ENCODE measurements around the gene FAM131A. TPM values are rescaled to one million over a fixed set of nuclear protein-coding genes. Genes with fewer than 3 reads are reported as not detected.

Gene FAM131A
- polyA plus RNA-seq, 1 donor from 2014 or later: 141 TPM

DNA sequence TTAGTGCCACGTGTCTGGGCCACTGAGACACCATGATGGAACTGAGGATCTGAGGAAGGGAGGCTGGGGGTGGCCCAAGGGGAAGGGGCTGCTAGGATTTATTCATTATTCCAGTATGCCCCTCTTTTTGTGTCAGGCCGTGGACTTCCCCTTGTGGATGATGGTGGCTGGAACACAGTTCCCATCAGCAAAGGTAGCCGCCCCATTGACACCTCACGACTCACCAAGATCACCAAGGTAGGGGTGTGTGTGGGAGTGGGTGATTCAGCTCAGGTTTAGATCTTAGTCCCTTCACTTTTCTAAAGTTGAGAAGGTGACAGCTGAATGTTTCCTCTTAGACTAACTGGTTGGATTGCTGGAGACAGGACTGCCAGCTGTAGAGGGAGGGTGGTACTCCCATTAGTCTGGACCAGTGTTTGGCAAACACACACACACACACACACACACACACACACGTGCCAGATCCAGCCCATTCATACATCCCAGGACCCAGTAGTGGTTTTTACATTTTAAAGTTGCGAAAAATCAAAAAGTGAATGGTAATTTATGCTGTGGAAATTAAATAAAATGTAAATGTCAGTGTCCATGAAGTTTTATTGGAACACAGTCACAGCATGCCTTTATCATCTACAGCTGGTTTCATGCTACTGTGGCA, 11.6 kb upstream of the FAM131A start:
- Histone ChIP-seq H3K4me3 (ENCODE audit: low read length) (no peak overlapping the region), H3K36me3 (ENCODE audit: insufficient read depth, low read length) (peaks cover 4% of the 10 kb centered on the region), H3K27ac (ENCODE audit: low read length) (no peak overlapping the region), H3K9me2 (ENCODE audit: insufficient read depth, low read length) (no peaks in the 10 kb centered on the region), H3K27me3 (ENCODE audit: insufficient read depth, low read depth, low read length) (no peaks in the 10 kb centered on the region), H3K9ac (ENCODE audit: low read length) (no peak overlapping the region), H3F3A (ENCODE audit: insufficient read depth, low read length, poor library complexity, severe bottlenecking) (no peaks in the 10 kb centered on the region), H3K79me2 (replicated peaks; ENCODE audit: insufficient read depth, low read length) (no peaks in the 10 kb centered on the region), H4K20me1 (ENCODE audit: insufficient read depth) (no peaks in the 10 kb centered on the region), H2AFZ (ENCODE audit: low read depth, low read length) (no peak overlapping the region), H3K9me3 (ENCODE audit: low read length) (no peaks in the 10 kb centered on the region), H3K4me2 (ENCODE audit: low read length) (no peak overlapping the region)
- no peak for TF ChIP-seq EZH2 (IDR thresholded peaks at IDR 0.05; ENCODE audit: borderline replicate concordance, insufficient read depth, low read length, poor library complexity, severe bottlenecking)
- TF ChIP-seq POLR2AphosphoS5 (IDR thresholded peaks at IDR 0.05): no peak
- TF ChIP-seq SMC3 (conservative IDR thresholded peaks at IDR 0.05; ENCODE audit: poor library complexity): no peak
- TF ChIP-seq, protein P1, sequence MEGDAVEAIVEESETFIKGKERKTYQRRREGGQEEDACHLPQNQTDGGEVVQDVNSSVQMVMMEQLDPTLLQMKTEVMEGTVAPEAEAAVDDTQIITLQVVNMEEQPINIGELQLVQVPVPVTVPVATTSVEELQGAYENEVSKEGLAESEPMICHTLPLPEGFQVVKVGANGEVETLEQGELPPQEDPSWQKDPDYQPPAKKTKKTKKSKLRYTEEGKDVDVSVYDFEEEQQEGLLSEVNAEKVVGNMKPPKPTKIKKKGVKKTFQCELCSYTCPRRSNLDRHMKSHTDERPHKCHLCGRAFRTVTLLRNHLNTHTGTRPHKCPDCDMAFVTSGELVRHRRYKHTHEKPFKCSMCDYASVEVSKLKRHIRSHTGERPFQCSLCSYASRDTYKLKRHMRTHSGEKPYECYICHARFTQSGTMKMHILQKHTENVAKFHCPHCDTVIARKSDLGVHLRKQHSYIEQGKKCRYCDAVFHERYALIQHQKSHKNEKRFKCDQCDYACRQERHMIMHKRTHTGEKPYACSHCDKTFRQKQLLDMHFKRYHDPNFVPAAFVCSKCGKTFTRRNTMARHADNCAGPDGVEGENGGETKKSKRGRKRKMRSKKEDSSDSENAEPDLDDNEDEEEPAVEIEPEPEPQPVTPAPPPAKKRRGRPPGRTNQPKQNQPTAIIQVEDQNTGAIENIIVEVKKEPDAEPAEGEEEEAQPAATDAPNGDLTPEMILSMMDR (IDR thresholded peaks at IDR 0.05; ENCODE audit: poor library complexity, severe bottlenecking): no peak
- TF ChIP-seq RAD21 (conservative IDR thresholded peaks at IDR 0.05): no peak
- no peak for TF ChIP-seq EP300 (conservative IDR thresholded peaks at IDR 0.05; ENCODE audit: poor library complexity, severe bottlenecking)
- no peak for TF ChIP-seq TAF1 (IDR thresholded peaks at IDR 0.05; ENCODE audit: low read depth)
- TF ChIP-seq, protein P2, sequence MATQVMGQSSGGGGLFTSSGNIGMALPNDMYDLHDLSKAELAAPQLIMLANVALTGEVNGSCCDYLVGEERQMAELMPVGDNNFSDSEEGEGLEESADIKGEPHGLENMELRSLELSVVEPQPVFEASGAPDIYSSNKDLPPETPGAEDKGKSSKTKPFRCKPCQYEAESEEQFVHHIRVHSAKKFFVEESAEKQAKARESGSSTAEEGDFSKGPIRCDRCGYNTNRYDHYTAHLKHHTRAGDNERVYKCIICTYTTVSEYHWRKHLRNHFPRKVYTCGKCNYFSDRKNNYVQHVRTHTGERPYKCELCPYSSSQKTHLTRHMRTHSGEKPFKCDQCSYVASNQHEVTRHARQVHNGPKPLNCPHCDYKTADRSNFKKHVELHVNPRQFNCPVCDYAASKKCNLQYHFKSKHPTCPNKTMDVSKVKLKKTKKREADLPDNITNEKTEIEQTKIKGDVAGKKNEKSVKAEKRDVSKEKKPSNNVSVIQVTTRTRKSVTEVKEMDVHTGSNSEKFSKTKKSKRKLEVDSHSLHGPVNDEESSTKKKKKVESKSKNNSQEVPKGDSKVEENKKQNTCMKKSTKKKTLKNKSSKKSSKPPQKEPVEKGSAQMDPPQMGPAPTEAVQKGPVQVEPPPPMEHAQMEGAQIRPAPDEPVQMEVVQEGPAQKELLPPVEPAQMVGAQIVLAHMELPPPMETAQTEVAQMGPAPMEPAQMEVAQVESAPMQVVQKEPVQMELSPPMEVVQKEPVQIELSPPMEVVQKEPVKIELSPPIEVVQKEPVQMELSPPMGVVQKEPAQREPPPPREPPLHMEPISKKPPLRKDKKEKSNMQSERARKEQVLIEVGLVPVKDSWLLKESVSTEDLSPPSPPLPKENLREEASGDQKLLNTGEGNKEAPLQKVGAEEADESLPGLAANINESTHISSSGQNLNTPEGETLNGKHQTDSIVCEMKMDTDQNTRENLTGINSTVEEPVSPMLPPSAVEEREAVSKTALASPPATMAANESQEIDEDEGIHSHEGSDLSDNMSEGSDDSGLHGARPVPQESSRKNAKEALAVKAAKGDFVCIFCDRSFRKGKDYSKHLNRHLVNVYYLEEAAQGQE (IDR thresholded peaks at IDR 0.05; ENCODE audit: borderline replicate concordance): no peak
- no peak for TF ChIP-seq MXI1 (conservative IDR thresholded peaks at IDR 0.05; ENCODE audit: poor library complexity, severe bottlenecking)

DNA sequence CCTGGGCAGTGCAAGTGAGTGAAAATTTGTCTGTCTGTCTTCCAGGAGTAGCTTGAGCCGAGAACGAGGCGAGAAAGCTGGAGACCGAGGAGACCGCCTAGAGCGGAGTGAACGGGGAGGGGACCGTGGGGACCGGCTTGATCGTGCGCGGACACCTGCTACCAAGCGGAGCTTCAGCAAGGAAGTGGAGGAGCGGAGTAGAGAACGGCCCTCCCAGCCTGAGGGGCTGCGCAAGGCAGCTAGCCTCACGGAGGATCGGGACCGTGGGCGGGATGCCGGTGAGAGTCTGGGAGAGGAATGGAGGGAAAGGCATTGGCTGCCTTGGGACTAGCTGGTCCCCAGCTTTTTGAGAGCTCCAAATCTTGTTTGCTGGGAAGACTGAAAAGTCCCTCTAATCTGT, 10.2 kb upstream of the FAM131A start:
- Histone ChIP-seq H3K9me2 (ENCODE audit: insufficient read depth, low read length) (no peaks in the 10 kb centered on the region), H3K4me2 (ENCODE audit: low read length) (no peak overlapping the region), H3K27ac (ENCODE audit: low read length) (no peak overlapping the region), H3F3A (ENCODE audit: insufficient read depth, low read length, poor library complexity, severe bottlenecking) (no peaks in the 10 kb centered on the region), H4K20me1 (ENCODE audit: insufficient read depth) (no peaks in the 10 kb centered on the region), H3K79me2 (replicated peaks; ENCODE audit: insufficient read depth, low read length) (no peaks in the 10 kb centered on the region), H3K27me3 (ENCODE audit: insufficient read depth, low read depth, low read length) (no peaks in the 10 kb centered on the region), H2AFZ (ENCODE audit: low read depth, low read length) (no peak overlapping the region), H3K9me3 (ENCODE audit: low read length) (no peaks in the 10 kb centered on the region), H3K36me3 (ENCODE audit: insufficient read depth, low read length) (peaks cover 4% of the 10 kb centered on the region), H3K9ac (ENCODE audit: low read length) (no peak overlapping the region), H3K4me3 (ENCODE audit: low read length) (no peak overlapping the region)
- TF ChIP-seq, protein P2 (IDR thresholded peaks at IDR 0.05; ENCODE audit: borderline replicate concordance): no peak
- TF ChIP-seq TAF1 (IDR thresholded peaks at IDR 0.05; ENCODE audit: low read depth): no peak
- TF ChIP-seq SMC3 (conservative IDR thresholded peaks at IDR 0.05; ENCODE audit: poor library complexity): no peak
- TF ChIP-seq, protein P1 (IDR thresholded peaks at IDR 0.05; ENCODE audit: poor library complexity, severe bottlenecking): no peak
- no peak for TF ChIP-seq EZH2 (IDR thresholded peaks at IDR 0.05; ENCODE audit: borderline replicate concordance, insufficient read depth, low read length, poor library complexity, severe bottlenecking)
- no peak for TF ChIP-seq POLR2AphosphoS5 (IDR thresholded peaks at IDR 0.05)

All from neural cell (in vitro differentiated cells).